HT-29 (cell line): ENCODE results near the gene SNAPC5. TPM values are rescaled to one million over a fixed set of nuclear protein-coding genes. Genes with fewer than 3 reads are reported as not detected.
"Not testable (repeated sequence)": the region's sequence is repeated elsewhere in the genome, so short reads cannot be mapped to it uniquely, and the experiment has no call there.

Experiments
- DNase-seq: peaks from one replicate; pipeline ENCODE4 v3.0.0-alpha.2; 2015; ENCODE audit warnings: low spot score
- total RNA-seq: library from RNA; depleted of rRNA; stranded (reverse); fragments of >200 nt; shearing (Covaris generic); gene quantifications from 2 replicates; pipeline ENCODE4 v1.2.3, GENCODE V29; 2014; rRNA removed

The SNAPC5 gene, protein sequence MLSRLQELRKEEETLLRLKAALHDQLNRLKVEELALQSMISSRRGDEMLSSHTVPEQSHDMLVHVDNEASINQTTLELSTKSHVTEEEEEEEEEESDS
- total RNA-seq, result 27.9 and 32.3 TPM in 2 replicates

GRCh38 chr15:66497502-66498455 is at the start of gene SNAPC5:
SNAPC5 (minus strand) TSS chr15:66497762; CDS start chr15:66497731, 31 bp downstream.
- DNase-seq, result peak; percentile 99

GRCh38 chr15:66545255-66545654 is 47.7 kb upstream of the SNAPC5 start:
- DNase-seq, result no peak

GRCh38 chr15:66542896-66543295 is 45.3 kb upstream of the SNAPC5 start:
- DNase-seq, result no peak

- no peak for DNase-seq
Observed at GRCh38 chr15:66535056-66535455, 37.5 kb upstream of the SNAPC5 start.

DNA sequence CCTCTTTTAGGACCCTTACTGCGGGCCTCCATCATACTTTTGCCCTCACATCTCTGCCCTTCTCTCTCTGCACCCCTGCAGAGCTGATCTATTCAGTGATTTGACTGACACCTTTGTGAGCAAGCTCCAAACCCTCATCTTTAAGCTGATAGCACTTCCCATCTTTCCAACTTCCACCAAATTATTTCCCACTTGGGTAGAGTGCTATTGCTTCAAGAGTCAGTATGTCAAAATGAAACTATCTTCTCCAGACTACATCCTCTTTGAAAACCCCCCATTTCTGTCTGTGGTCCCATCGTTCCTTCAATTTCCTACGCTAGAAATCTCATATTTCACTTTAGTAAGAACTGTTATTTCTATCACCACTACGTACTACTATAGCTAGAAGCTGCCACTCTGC is 27.3 kb upstream of the SNAPC5 start:
- no peak for DNase-seq

GRCh38 chr15:66523926-66524325 is 26.4 kb upstream of the SNAPC5 start:
- no peak for DNase-seq

- DNase-seq, result no peak
Observed at GRCh38 chr15:66515901-66516322, 18.4 kb upstream of the SNAPC5 start.

DNA sequence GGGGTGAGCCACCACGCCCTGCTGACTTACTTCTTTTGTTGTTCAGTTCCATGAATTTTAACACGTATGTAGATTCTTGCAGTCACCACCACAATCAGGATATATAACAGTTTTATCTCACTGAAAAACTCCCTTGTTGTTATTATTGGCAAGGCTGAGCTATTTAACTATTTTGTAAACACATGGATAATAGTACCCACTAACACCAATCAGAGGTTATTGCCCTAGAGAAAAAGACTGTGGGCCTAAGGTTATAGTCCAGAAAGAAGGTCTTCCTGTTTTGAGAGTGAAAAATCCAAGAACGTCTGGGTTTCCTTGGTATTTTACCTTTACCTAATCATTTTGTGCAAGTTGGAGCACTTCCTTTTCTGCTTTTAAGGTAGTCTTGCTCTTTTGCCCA is 17.0 kb upstream of the SNAPC5 start:
- no peak for DNase-seq

DNA sequence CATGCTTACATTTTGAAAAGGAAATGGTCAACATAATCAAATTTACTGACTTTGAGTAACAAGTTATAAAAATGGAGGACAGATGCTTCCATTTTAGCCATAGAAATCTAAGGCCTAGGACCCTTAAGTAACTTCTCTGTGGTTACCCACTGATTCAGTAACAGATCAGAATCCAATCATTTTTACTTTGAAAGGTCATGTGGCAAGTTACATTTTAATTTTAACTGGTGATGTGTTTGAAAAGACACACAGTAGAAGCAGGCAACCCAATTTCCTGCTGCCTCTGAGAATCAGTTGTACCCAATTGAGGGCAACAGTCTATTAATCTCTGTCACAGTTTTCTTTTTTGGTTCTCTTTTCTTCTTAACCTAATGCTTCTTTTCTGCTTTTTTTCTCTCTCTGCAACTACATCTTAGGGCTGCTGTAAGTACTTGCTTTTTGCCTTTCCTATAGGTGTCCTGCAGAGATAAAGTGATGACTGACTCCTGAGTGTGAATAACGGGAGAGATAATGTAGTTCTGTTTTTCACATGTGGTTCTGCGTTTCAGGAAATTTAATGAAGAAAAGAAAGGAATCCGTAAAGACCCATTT is 10.8 kb upstream of the SNAPC5 start:
- no peak for DNase-seq

- no peak for DNase-seq
Observed at GRCh38 chr15:66505818-66506217, 8.3 kb upstream of the SNAPC5 start.

- no peak for DNase-seq
Observed at GRCh38 chr15:66505430-66505811, 7.9 kb upstream of the SNAPC5 start.

DNA sequence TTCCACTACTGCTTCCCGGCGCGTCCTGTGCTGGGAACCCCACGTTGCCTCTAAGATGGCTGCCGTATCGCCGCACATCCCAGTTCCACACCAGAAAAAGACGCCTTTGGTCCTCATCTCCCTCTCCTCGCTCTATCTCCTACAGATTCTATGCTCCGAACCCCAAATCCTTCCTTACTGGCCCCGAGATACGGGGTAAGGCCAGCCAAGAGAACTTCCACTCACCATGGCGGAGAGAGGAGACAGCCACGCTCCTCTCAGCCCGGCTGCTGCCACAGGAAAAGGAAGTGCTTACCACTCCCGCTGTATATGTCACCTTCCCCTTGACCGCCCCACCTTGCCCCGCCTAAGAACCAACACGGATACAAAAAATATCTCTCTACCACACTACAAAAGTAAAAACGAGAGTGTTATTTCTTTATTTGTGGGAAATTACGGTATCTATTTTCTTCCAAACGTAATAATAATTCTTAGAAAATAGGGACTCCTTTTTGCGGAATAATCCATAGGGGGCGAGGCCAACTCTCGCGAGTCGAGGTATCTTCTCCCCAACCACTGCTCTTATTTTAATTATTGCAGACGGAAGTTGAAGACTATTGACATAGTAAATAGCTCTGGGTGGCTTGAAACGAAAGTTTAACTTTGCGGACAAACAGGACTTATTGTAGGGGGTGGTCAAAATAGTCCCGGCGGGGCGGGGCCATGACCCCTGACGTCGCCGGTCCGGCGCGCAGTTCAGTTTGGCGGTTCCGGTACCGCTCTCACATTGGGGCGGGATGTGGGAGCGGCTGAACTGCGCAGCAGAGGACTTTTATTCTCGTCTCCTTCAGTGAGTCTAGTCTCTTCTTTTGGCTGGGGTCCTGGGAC is 7.2 kb upstream of the SNAPC5 start, which contains the start of the genes RPL4 and ZWILCH:
Gene RPL4, minus strand, starts transcription at position 293 of the 867 bp plus-strand sequence. Its CDS starts 65 bp downstream, at position 228.
Gene ZWILCH, plus strand, starts transcription at position 764 of the 867 bp plus-strand sequence. Its CDS starts 13 bp downstream, at position 777.
- DNase-seq, result peak; percentile 96

- peak; percentile 44 for DNase-seq
Observed at GRCh38 chr15:66503780-66504562, 6.4 kb upstream of the SNAPC5 start.

DNA sequence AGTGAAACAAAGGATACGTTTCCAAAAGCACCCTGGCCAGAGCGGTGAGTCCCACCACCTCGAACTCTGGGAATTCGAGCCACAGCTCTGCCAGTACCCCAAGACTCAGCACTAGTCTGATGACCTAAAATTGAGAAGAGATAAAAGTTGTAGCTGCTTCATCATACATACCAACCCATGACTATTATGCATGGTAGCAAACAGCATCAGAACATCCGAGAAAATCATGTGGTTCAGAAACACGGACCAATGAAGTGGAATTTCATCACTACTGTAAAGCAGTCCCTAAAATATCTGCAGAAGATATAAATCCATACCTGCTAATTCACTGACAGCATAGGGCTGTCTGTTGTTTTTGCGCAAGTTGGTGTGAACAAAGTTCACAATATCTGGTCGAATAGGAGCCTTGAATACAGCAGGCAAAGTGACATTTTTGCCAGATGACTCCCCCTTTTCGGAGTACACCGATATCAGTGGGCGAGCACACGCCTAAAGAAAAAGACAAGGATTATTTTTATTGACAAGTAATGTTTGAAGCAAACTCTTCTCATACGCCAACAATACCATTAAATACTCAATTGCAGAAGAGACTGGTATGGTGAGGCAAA is 5.6 kb upstream of the SNAPC5 start:
- DNase-seq, result peak; percentile 42

- no peak for DNase-seq
Observed at GRCh38 chr15:66502491-66502890, 4.9 kb upstream of the SNAPC5 start.

DNA sequence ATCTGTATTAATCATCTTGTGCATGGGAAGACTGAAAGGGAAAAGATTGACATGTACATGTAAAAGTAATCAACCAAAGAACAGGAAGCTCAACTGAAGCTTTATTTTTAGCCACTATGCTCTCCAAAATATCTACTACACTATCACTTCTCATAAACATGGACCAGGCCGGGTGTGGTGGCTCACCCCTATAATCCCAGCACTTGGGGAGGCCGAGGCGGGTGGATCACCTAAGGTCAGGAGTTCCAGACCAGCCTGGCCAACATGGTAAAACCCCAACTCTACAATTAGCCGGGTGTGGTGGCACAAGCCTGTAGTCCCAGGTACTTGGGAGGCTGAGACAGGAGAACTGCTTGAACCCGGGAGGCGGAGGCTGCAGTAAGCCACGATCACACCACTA is 2.8 kb upstream of the SNAPC5 start:
- not testable (repeated sequence) for DNase-seq

- peak; percentile 41 for DNase-seq
Observed at GRCh38 chr15:66498501-66499386, 1.2 kb upstream of the SNAPC5 start.

DNA sequence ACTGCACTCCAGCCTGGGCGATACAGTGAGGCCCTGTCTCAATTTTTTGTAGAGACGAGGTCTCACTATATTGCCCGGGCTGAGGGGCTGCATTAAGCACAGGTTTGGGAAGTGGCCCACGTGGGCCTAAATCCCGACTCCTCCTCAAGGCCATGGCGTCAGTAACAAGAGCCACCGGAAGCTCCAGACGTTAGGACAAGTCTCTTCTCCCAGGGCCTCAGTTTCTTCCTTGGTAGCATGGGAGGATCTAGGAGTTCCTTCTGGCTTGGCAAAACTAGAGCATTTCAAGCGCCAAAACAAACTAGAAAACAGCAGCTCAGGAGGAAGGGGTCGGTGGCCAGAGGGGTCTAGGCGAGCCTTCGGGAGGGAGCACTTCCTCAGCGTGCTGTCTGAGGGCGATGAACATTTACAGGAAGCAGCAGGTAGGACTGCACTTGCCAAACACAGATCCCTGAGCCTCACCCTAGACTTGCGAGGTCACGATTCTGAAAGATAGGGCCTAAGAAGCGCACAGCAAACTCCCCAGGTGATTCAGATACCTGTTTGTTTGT is 536 bp downstream of the SNAPC5 start:
- no peak for DNase-seq

DNA sequence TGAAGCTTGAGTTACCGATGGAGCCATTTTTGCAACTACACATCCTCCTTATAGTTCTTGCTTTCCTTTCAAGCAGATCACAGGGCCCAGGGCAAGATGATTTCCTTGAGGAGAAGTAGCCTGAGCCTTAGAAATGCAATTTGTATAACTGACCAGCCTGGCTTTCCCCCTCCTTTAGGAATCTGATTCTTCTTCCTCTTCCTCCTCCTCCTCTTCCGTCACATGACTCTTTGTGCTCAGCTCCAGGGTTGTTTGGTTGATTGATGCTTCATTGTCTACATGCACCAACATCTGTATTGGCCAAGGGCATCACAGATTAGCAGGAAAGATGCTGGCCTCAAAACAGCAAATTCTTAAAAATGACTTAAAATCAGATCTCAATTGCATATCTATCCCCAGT is 3.3 kb downstream of the SNAPC5 start:
- no peak for DNase-seq
